ENCODE results near the gene ASNSD1.

The ASNSD1 gene

GRCh38 chr2:189627789-189628188 is 33.5 kb upstream of the ASNSD1 start:
- H3K9me3 ChIP-seq (ENCODE audit: control insufficient read depth in 5 of 5, low read length in 5 of 5), result no peaks in the 10 kb centered on the region
- H3K4me3 ChIP-seq (ENCODE audit: low read depth in 1 of 5, low read length in 5 of 5), result no peak overlapping the region
- H3K27ac ChIP-seq (ENCODE audit: low read depth, low read length), result no peak overlapping the region
- H3K4me1 ChIP-seq (ENCODE audit: control insufficient read depth in 5 of 5, insufficient read depth in 5 of 5, low read length in 5 of 5), result no peaks in the 10 kb centered on the region
- H3K36me3 ChIP-seq (ENCODE audit: control insufficient read depth in 5 of 5, insufficient read depth in 5 of 5, low read length in 5 of 5), result no peaks in the 10 kb centered on the region
- H3K27me3 ChIP-seq (ENCODE audit: control insufficient read depth in 5 of 5, insufficient read depth in 4 of 5, low read length in 5 of 5), result no peaks in the 10 kb centered on the region
- no peak overlapping the region for H3K9ac ChIP-seq (ENCODE audit: low read length in 5 of 5)

GRCh38 chr2:189628817-189629530 is 32.3 kb upstream of the ASNSD1 start:
- H3K27ac ChIP-seq (ENCODE audit: low read depth, low read length), result no peak overlapping the region
- H3K4me3 ChIP-seq (ENCODE audit: low read depth in 1 of 5, low read length in 5 of 5), result no peak overlapping the region
- H3K9me3 ChIP-seq (ENCODE audit: control insufficient read depth in 5 of 5, low read length in 5 of 5), result no peaks in the 10 kb centered on the region
- H3K4me1 ChIP-seq (ENCODE audit: control insufficient read depth in 5 of 5, insufficient read depth in 5 of 5, low read length in 5 of 5), result no peaks in the 10 kb centered on the region
- no peaks in the 10 kb centered on the region for H3K36me3 ChIP-seq (ENCODE audit: control insufficient read depth in 5 of 5, insufficient read depth in 5 of 5, low read length in 5 of 5)
- H3K27me3 ChIP-seq (ENCODE audit: control insufficient read depth in 5 of 5, insufficient read depth in 4 of 5, low read length in 5 of 5), result no peaks in the 10 kb centered on the region
- no peak overlapping the region for H3K9ac ChIP-seq (ENCODE audit: low read length in 5 of 5)

GRCh38 chr2:189629531-189630453 is 31.5 kb upstream of the ASNSD1 start:
- H3K4me1 ChIP-seq (ENCODE audit: control insufficient read depth in 5 of 5, insufficient read depth in 5 of 5, low read length in 5 of 5), result no peaks in the 10 kb centered on the region
- no peak overlapping the region for H3K9ac ChIP-seq (ENCODE audit: low read length in 5 of 5)
- no peaks in the 10 kb centered on the region for H3K27me3 ChIP-seq (ENCODE audit: control insufficient read depth in 5 of 5, insufficient read depth in 4 of 5, low read length in 5 of 5)
- H3K9me3 ChIP-seq (ENCODE audit: control insufficient read depth in 5 of 5, low read length in 5 of 5), result no peaks in the 10 kb centered on the region
- no peak overlapping the region for H3K4me3 ChIP-seq (ENCODE audit: low read depth in 1 of 5, low read length in 5 of 5)
- no peaks in the 10 kb centered on the region for H3K36me3 ChIP-seq (ENCODE audit: control insufficient read depth in 5 of 5, insufficient read depth in 5 of 5, low read length in 5 of 5)
- H3K27ac ChIP-seq (ENCODE audit: low read depth, low read length), result no peak overlapping the region

- Histone ChIP-seq H3K9ac (ENCODE audit: low read length in 5 of 5) (no peak overlapping the region), H3K27me3 (ENCODE audit: control insufficient read depth in 5 of 5, insufficient read depth in 4 of 5, low read length in 5 of 5) (no peaks in the 10 kb centered on the region), H3K27ac (ENCODE audit: low read depth, low read length) (no peak overlapping the region), H3K4me1 (ENCODE audit: control insufficient read depth in 5 of 5, insufficient read depth in 5 of 5, low read length in 5 of 5) (no peaks in the 10 kb centered on the region), H3K9me3 (ENCODE audit: control insufficient read depth in 5 of 5, low read length in 5 of 5) (no peaks in the 10 kb centered on the region), H3K4me3 (ENCODE audit: low read depth in 1 of 5, low read length in 5 of 5) (no peak overlapping the region), H3K36me3 (ENCODE audit: control insufficient read depth in 5 of 5, insufficient read depth in 5 of 5, low read length in 5 of 5) (no peaks in the 10 kb centered on the region)
These were observed 29.4 kb upstream of the ASNSD1 start for GRCh38 chr2:189631849-189632248.

GRCh38 chr2:189633392-189633811 is 27.9 kb upstream of the ASNSD1 start:
- Histone ChIP-seq H3K9ac (ENCODE audit: low read length in 5 of 5) (no peak overlapping the region), H3K9me3 (ENCODE audit: control insufficient read depth in 5 of 5, low read length in 5 of 5) (no peaks in the 10 kb centered on the region), H3K36me3 (ENCODE audit: control insufficient read depth in 5 of 5, insufficient read depth in 5 of 5, low read length in 5 of 5) (no peaks in the 10 kb centered on the region), H3K4me3 (ENCODE audit: low read depth in 1 of 5, low read length in 5 of 5) (no peak overlapping the region), H3K27me3 (ENCODE audit: control insufficient read depth in 5 of 5, insufficient read depth in 4 of 5, low read length in 5 of 5) (no peaks in the 10 kb centered on the region), H3K4me1 (ENCODE audit: control insufficient read depth in 5 of 5, insufficient read depth in 5 of 5, low read length in 5 of 5) (no peaks in the 10 kb centered on the region), H3K27ac (ENCODE audit: low read depth, low read length) (no peak overlapping the region)

DNA sequence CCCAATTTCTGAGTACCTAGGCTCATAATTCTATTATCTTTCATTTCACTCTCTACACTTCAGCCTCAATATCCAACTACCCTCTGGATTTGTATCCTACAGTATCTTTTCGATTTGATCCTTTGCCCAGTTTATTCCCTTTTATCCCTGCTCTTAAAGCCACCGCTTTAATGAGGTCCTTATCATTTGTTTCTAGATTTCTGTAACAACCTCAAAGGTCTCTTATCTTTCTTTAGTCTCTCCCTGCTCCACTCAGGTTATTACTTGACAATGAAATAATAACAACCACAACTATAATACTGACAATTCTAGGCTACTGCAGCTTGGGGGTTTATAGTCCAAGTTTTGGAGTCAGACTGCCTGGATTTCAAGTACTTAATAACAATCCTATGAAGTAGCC is 25.9 kb upstream of the ASNSD1 start:
- H3K9ac ChIP-seq (ENCODE audit: low read length in 5 of 5), result no peak overlapping the region
- no peak overlapping the region for H3K27ac ChIP-seq (ENCODE audit: low read depth, low read length)
- H3K9me3 ChIP-seq (ENCODE audit: control insufficient read depth in 5 of 5, low read length in 5 of 5), result no peaks in the 10 kb centered on the region
- H3K27me3 ChIP-seq (ENCODE audit: control insufficient read depth in 5 of 5, insufficient read depth in 4 of 5, low read length in 5 of 5), result no peaks in the 10 kb centered on the region
- no peak overlapping the region for H3K4me3 ChIP-seq (ENCODE audit: low read depth in 1 of 5, low read length in 5 of 5)
- no peaks in the 10 kb centered on the region for H3K4me1 ChIP-seq (ENCODE audit: control insufficient read depth in 5 of 5, insufficient read depth in 5 of 5, low read length in 5 of 5)
- no peaks in the 10 kb centered on the region for H3K36me3 ChIP-seq (ENCODE audit: control insufficient read depth in 5 of 5, insufficient read depth in 5 of 5, low read length in 5 of 5)

GRCh38 chr2:189638301-189639006 is 22.8 kb upstream of the ASNSD1 start:
- H3K9me3 ChIP-seq (ENCODE audit: control insufficient read depth in 5 of 5, low read length in 5 of 5), result no peaks in the 10 kb centered on the region
- no peak overlapping the region for H3K4me3 ChIP-seq (ENCODE audit: low read depth in 1 of 5, low read length in 5 of 5)
- no peak overlapping the region for H3K9ac ChIP-seq (ENCODE audit: low read length in 5 of 5)
- no peaks in the 10 kb centered on the region for H3K27me3 ChIP-seq (ENCODE audit: control insufficient read depth in 5 of 5, insufficient read depth in 4 of 5, low read length in 5 of 5)
- no peak overlapping the region for H3K27ac ChIP-seq (ENCODE audit: low read depth, low read length)
- H3K4me1 ChIP-seq (ENCODE audit: control insufficient read depth in 5 of 5, insufficient read depth in 5 of 5, low read length in 5 of 5), result no peaks in the 10 kb centered on the region
- no peaks in the 10 kb centered on the region for H3K36me3 ChIP-seq (ENCODE audit: control insufficient read depth in 5 of 5, insufficient read depth in 5 of 5, low read length in 5 of 5)

GRCh38 chr2:189639007-189639609 is 22.2 kb upstream of the ASNSD1 start:
- no peaks in the 10 kb centered on the region for H3K4me1 ChIP-seq (ENCODE audit: control insufficient read depth in 5 of 5, insufficient read depth in 5 of 5, low read length in 5 of 5)

DNA sequence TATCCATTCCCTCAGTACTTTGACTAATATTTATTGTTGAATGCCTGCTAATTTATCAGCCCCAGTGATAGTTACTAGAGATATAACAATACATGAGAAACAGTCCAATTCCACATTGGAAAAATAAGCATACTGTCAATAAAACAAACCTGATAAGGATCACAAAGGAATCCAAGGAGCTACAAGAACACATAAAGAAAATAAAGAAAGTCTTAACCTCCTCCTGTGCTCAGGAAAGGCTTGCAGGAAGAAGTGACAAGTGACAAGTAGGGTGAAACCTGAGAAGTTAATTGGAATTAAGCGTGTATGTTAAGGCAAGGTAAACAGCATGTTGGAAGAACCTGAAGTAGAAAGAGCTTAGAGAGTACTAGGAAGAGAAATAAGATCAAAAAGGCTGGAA is 20.3 kb upstream of the ASNSD1 start:
- Histone ChIP-seq H3K4me3 (ENCODE audit: low read depth in 1 of 5, low read length in 5 of 5) (no peak overlapping the region), H3K4me1 (ENCODE audit: control insufficient read depth in 5 of 5, insufficient read depth in 5 of 5, low read length in 5 of 5) (no peaks in the 10 kb centered on the region), H3K36me3 (ENCODE audit: control insufficient read depth in 5 of 5, insufficient read depth in 5 of 5, low read length in 5 of 5) (no peaks in the 10 kb centered on the region), H3K27me3 (ENCODE audit: control insufficient read depth in 5 of 5, insufficient read depth in 4 of 5, low read length in 5 of 5) (no peaks in the 10 kb centered on the region), H3K27ac (ENCODE audit: low read depth, low read length) (no peak overlapping the region), H3K9ac (ENCODE audit: low read length in 5 of 5) (no peak overlapping the region), H3K9me3 (ENCODE audit: control insufficient read depth in 5 of 5, low read length in 5 of 5) (no peaks in the 10 kb centered on the region)

More at GRCh38 chr2:189639007-189639609, 22.2 kb upstream of the ASNSD1 start:
- Histone ChIP-seq H3K36me3 (ENCODE audit: control insufficient read depth in 5 of 5, insufficient read depth in 5 of 5, low read length in 5 of 5) (no peaks in the 10 kb centered on the region), H3K4me3 (ENCODE audit: low read depth in 1 of 5, low read length in 5 of 5) (no peak overlapping the region), H3K27me3 (ENCODE audit: control insufficient read depth in 5 of 5, insufficient read depth in 4 of 5, low read length in 5 of 5) (no peaks in the 10 kb centered on the region), H3K9me3 (ENCODE audit: control insufficient read depth in 5 of 5, low read length in 5 of 5) (no peaks in the 10 kb centered on the region), H3K27ac (ENCODE audit: low read depth, low read length) (no peak overlapping the region), H3K9ac (ENCODE audit: low read length in 5 of 5) (no peak overlapping the region)
